Measurements from ENCODE around the gene ATR. TPM values are rescaled to one million over a fixed set of nuclear protein-coding genes. Genes with fewer than 3 reads are reported as not detected.
"Not testable (repeated sequence)": the region's sequence is repeated elsewhere in the genome, so short reads cannot be mapped to it uniquely, and the experiment has no call there.

Gene ATR
- total RNA-seq, 4 donors from 2014 or later: 9.5 to 16.6 (median 13.3) TPM

DNA sequence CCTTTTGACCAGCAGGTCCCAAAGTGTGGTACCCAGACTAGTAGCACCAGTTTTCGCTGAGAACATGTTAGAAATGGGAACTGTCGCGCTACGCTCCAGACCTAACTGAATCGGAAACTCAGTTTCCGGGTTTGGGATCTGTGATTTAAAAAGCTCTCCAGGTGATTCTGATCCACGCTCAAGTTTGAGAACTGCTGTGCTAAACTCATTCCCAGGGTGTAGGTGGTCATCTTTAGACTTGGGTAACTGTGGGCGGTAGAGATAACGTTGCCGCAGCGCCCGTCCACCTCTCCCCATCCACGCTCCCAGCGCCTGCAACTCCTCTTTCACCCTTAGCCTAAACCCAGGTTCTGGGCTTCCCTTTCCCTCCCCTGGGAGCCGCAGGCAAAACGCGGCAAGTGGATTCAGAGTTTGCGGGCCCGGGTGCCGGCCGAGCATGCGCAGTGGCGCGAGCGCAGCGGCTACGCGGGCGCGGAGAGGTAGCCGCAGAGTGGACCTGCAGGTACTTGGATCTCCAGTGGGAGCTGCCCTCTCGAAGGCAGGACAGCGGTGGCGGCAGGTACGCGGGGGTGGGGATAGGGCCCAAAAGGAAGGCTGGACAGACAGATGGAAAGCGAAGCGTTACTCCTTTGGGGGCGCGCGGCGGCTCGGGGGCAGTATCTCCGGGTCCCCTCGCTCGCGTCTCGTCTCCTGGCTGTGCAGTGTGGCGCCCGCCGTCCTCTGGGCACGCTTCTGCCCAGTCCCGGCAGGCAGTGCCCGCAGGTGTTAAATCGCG, 17.6 kb upstream of the ATR start, which contains the start of gene PLS1:
Gene PLS1 (plus strand): TSS at position 443 of the 775 bp plus-strand sequence. CDS start 67,845 bp downstream, outside the sequence.
- no peaks in the 10 kb centered on the region for H3K9me3 ChIP-seq
- H3K27me3 ChIP-seq: no peaks in the 10 kb centered on the region
- 0% methylated on average over 40 of the region's 56 CpGs for WGBS
- no peaks in the 10 kb centered on the region for H3K36me3 ChIP-seq
- peak within 1 kb of the TSS; percentile 56 to 85 (median 78) for H3K4me3 ChIP-seq
- peaks cover 11 to 15% (median 14%) of the 10 kb centered on the region in 4 donors for H3K4me1 ChIP-seq
- intact Hi-C loops (cut with DNase I): loop anchor here (2.0 to 5.0 kb wide), 3 partner anchors 17 to 391 kb away; partner anchors contain the start of genes ATR and TRPC1
- TF ChIP-seq, protein P1, sequence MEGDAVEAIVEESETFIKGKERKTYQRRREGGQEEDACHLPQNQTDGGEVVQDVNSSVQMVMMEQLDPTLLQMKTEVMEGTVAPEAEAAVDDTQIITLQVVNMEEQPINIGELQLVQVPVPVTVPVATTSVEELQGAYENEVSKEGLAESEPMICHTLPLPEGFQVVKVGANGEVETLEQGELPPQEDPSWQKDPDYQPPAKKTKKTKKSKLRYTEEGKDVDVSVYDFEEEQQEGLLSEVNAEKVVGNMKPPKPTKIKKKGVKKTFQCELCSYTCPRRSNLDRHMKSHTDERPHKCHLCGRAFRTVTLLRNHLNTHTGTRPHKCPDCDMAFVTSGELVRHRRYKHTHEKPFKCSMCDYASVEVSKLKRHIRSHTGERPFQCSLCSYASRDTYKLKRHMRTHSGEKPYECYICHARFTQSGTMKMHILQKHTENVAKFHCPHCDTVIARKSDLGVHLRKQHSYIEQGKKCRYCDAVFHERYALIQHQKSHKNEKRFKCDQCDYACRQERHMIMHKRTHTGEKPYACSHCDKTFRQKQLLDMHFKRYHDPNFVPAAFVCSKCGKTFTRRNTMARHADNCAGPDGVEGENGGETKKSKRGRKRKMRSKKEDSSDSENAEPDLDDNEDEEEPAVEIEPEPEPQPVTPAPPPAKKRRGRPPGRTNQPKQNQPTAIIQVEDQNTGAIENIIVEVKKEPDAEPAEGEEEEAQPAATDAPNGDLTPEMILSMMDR (IDR thresholded peaks at IDR 0.05): peak in 1 of 3 experiments; percentile 29
- TF ChIP-seq POLR2AphosphoS5 (IDR thresholded peaks at IDR 0.05): peak; percentile 77 to 92
- no peak for TF ChIP-seq POLR2A (IDR thresholded peaks at IDR 0.05; ENCODE audit: low read depth)
- DNase-seq (ENCODE audit: extremely low spot score): peak; percentile 95
- H3K27ac ChIP-seq (replicated peaks in 1 of 4): peak within 1 kb of the TSS; percentile 61 to 68 (median 68)

DNA sequence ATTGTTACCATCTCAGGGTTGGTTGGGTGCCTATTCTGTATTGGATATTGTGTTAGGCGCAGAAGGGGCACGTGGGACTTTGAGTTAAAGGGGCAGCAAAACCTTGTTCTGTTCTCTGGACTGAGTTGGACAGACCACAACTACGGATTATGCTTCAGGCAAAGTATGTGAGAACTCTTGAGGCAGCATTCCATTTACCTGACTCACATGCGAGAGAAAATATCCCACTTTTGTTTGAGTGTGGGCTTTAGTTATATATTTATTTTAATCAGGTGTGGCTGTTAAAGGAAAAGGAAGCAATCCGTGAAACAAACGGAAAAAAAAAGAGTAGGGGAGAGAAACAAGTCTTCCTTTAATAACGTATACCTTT, 17.0 kb upstream of the ATR start:
- peak; percentile 47 for DNase-seq (ENCODE audit: extremely low spot score)
- TF ChIP-seq POLR2AphosphoS5 (IDR thresholded peaks at IDR 0.05): no peak
- TF ChIP-seq, protein P1 (IDR thresholded peaks at IDR 0.05): no peak
- no peak for TF ChIP-seq POLR2A (IDR thresholded peaks at IDR 0.05; ENCODE audit: low read depth)
- no peak for TF ChIP-seq EP300 (IDR thresholded peaks at IDR 0.05)
- Histone ChIP-seq H3K4me1 (peaks cover 11 to 15% (median 14%) of the 10 kb centered on the region in 4 donors), H3K36me3 (no peaks in the 10 kb centered on the region), H3K9me3 (no peaks in the 10 kb centered on the region), H3K27ac (replicated peaks in 1 of 4) (peak overlapping the region; percentile 61 to 68 (median 68)), H3K4me3 (peak overlapping the region; percentile 56 to 85 (median 78)), H3K27me3 (no peaks in the 10 kb centered on the region)
- intact Hi-C loops (cut with DNase I): loop anchor here (5.0 kb wide), 2 partner anchors 127 to 392 kb away; partner anchors contain the start of gene TRPC1
- WGBS: 12% methylated on average over 7 of the region's 7 CpGs

DNA sequence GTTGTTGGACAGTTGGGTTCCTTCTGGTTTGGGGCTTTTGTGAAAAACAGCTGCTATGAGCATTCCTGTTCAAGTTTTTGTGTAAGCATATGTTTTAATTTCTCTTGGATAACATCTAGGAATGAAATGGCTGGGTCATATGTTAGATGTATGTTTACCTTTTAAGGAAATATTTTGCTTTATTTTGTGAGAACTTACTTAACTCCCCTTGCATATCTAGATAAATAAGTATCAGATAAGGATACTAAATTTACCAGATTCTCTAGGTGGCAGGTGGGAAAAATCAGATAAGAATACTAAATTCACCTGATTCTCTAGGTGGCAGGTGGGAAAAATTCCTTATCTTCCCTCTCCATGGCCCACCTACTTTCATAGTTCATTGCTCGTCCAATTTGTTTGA, 16.6 kb upstream of the ATR start:
- Histone ChIP-seq H3K4me3 (peak overlapping the region in 3 of 4 donors; percentile 71 to 85 (median 84)), H3K27ac (replicated peaks in 1 of 4) (peak overlapping the region in 1 of 4 donors; percentile 67)
- intact Hi-C loops (cut with DNase I): loop anchor here (5.0 kb wide), 2 partner anchors 127 to 392 kb away; partner anchors contain the start of gene TRPC1

DNA sequence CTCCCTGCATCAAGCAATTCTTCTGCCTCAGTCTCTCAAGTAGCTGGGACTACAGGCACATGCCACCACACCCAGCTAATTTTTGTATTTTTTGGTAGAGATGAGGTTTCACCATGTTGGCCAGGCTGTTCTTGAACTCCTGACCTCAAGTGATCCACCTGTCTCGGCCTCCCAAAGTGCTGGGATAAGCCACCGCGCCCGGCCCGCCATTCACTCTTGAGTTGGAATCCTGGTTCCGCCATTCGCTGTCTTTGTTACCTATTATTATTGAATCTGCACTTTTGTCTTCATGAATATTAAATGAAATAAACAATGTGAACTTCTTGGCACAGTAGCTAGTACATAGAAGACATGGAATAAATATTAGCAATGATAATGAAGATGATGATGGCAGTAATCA, 13.7 kb upstream of the ATR start:
- H3K4me3 ChIP-seq; DNase-seq (ENCODE audit: extremely low spot score); H3K36me3 ChIP-seq; intact Hi-C loops (cut with DNase I); H3K9me3 ChIP-seq; H3K27me3 ChIP-seq; H3K27ac ChIP-seq (replicated peaks in 1 of 4): not testable (repeated sequence)
- WGBS: 98% methylated on average over 7 of the region's 7 CpGs
- peaks cover 11 to 15% (median 14%) of the 10 kb centered on the region in 4 donors for H3K4me1 ChIP-seq

More for the DNA sequence above, 16.6 kb upstream of the ATR start:
- no peak for TF ChIP-seq EP300 (IDR thresholded peaks at IDR 0.05)
- no peak for TF ChIP-seq POLR2A (IDR thresholded peaks at IDR 0.05; ENCODE audit: low read depth)
- TF ChIP-seq, protein P1 (IDR thresholded peaks at IDR 0.05): no peak
- TF ChIP-seq POLR2AphosphoS5 (IDR thresholded peaks at IDR 0.05): no peak
- 21% methylated on average over 1 of the region's 1 CpG for WGBS
- Histone ChIP-seq H3K27me3 (no peaks in the 10 kb centered on the region), H3K4me1 (peaks cover 11 to 15% (median 14%) of the 10 kb centered on the region in 4 donors), H3K9me3 (no peaks in the 10 kb centered on the region), H3K36me3 (no peaks in the 10 kb centered on the region)
- DNase-seq (ENCODE audit: extremely low spot score): no peak

DNA sequence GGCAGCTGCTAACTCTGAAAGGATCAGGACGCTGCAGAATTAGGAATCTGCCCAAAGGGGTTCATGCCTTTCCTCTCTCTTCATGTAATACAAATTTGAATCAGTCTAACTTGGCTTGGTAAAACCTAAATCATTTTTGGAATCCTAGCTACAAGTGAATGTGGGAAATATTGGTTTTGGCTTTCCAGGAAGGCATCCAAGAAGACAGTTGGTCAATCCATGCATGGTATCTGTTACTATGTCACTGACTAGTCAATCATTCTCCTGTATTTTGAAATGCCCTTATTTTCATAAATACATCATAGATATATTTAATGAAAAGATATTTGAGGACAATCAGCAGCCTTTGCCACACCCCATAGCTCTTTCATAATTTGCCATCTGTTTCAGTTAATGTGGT, 10.2 kb upstream of the ATR start:
- WGBS: 75% methylated on average over 1 of the region's 1 CpG
- no peaks in the 10 kb centered on the region for H3K9me3 ChIP-seq
- H3K27me3 ChIP-seq: no peaks in the 10 kb centered on the region
- intact Hi-C loops (cut with DNase I): no loop called here
- no peak overlapping the region for H3K27ac ChIP-seq (replicated peaks in 1 of 4)
- no peaks in the 10 kb centered on the region for H3K4me1 ChIP-seq
- TF ChIP-seq, protein P1 (IDR thresholded peaks at IDR 0.05): no peak
- TF ChIP-seq POLR2AphosphoS5 (IDR thresholded peaks at IDR 0.05) (no peak), EP300 (IDR thresholded peaks at IDR 0.05) (no peak), POLR2A (IDR thresholded peaks at IDR 0.05; ENCODE audit: low read depth) (no peak)
- no peaks in the 10 kb centered on the region for H3K36me3 ChIP-seq
- H3K4me3 ChIP-seq: no peak overlapping the region
- DNase-seq (ENCODE audit: extremely low spot score): no peak

Data from esophagus muscularis mucosa (tissue), 4 donors.